ENCODE results near the gene ADM2.

GRCh38 chr22:50505276-50505775, 24.0 kb downstream of the ADM2 start:
- no peak for TF ChIP-seq CTCF (conservative IDR thresholded peaks at IDR 0.05 in 1 of 2, IDR thresholded peaks at IDR 0.05 in 1 of 2; ENCODE audit: extremely low read depth in 1 of 2, insufficient read depth in 1 of 2, low read depth in 1 of 2, low read length in 2 of 2)
- no peak for TF ChIP-seq EZH2 (IDR thresholded peaks at IDR 0.05; ENCODE audit: borderline replicate concordance, low read length)
